Breast epithelium (tissue), 4 donors: ENCODE results near the gene SAC3D1. TPM values are rescaled to one million over a fixed set of nuclear protein-coding genes. Genes with fewer than 3 reads are reported as not detected.
A peak's percentile ranks its signal among the peaks of the same experiment; 100 is the strongest.

ENCODE experiments used
- DNase-seq, 2 donors: peaks; one replicate each; pipeline ENCODE4 v3.0.0-alpha.2; 2019; ENCODE audit warnings: low spot score in 2 of 2
- H3K27ac ChIP-seq, 2 donors: fragments of 200-600 bp; sonication (generic) in 1 of 2; one replicate each; pipeline ENCODE4 v1.5.1; 2016 to 2019; ENCODE audit warnings: mild to moderate bottlenecking in 1 of 2
- H3K27me3 ChIP-seq, 2 donors: fragments of 200-600 bp; sonication (generic) in 1 of 2; one replicate each; pipeline versions ENCODE4 v1.5.1 to v1.6.0; 2017 to 2019; ENCODE audit warnings: control low read depth in 1 of 2, mild to moderate bottlenecking in 1 of 2
- H3K36me3 ChIP-seq: fragments of 200-600 bp; one replicate; pipeline ENCODE4 v1.5.1; 2019
- H3K4me1 ChIP-seq, 2 donors: fragments of 200-600 bp; sonication (generic); one replicate each; pipeline ENCODE4 v1.5.1; 2016 to 2019; ENCODE audit warnings: control low read depth in 1 of 2
- H3K4me3 ChIP-seq, 3 donors: fragments of 200-600 bp; sonication (generic); 1 replicate in 2 of 3; 2 replicates in 1 of 3; pipeline ENCODE4 v1.5.1; 2016 to 2019; ENCODE audit warnings: mild to moderate bottlenecking in 3 of 3, moderate library complexity in 2 of 3
- H3K9me3 ChIP-seq, 2 donors: fragments of 200-600 bp; sonication (generic) in 1 of 2; one replicate each; pipeline ENCODE4 v1.5.1; 2016 to 2019; ENCODE audit warnings: control low read depth in 1 of 2
- POLR2A ChIP-seq: fragments of 450-650 bp; IDR thresholded peaks from one replicate; pipeline ENCODE4 v1.6.1; 2016; ENCODE audit warnings: antibody characterized with exemption, mild to moderate bottlenecking, moderate library complexity
- POLR2AphosphoS5 ChIP-seq, 3 donors: sonication (generic); formaldehyde crosslinking; IDR thresholded peaks; one replicate each; pipeline ENCODE4 v1.6.1; 2017; ENCODE audit warnings: antibody characterized with exemption in 3 of 3
- intact Hi-C: fragments of 100-400 bp; cut with DNase I; formaldehyde crosslinking; loops from one replicate; pipeline ENCODE4 v1.15.1; 2023; ENCODE audit warnings: low total_unique reads
- total RNA-seq, 3 donors: library from RNA; depleted of rRNA; stranded (reverse); fragments of >200 nt; gene quantifications; one replicate each; pipeline ENCODE4 v1.1.0, GENCODE V29; 2016
- TF ChIP-seq, protein P1 (sequence below), 3 donors: fragments of 450-650 bp; IDR thresholded peaks; one replicate each; pipeline ENCODE4 v1.5.1; 2016 to 2017; ENCODE audit warnings: antibody characterized with exemption in 3 of 3, mild to moderate bottlenecking in 3 of 3, moderate library complexity in 3 of 3

SAC3D1 gene
- total RNA-seq, 3 donors from 2014 or later: 7.5 to 9.2 (median 7.5) TPM

DNA sequence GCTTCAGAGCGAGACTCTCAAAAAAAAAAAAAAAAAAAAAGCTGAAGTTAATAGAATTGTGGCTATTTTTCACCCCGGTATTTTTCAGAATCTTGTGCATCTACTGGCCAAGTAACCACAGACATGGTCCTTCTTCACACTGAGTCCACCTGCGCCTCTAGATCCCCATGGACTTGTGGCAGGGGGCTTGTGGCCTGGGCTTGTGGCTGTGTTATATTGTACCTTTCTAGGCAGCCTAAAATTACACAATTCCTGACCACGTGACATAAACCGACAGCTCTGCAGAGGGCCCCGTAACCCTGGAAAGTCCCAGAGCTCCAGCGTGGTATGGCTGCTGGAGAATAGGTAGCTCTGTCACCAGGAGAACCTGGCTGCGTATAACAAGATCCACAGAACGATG, 28.2 kb downstream of the SAC3D1 start:
- Histone ChIP-seq H3K36me3 (no peaks in the 10 kb centered on the region), H3K9me3 (no peaks in the 10 kb centered on the region), H3K4me3 (no peak overlapping the region), H3K27me3 (no peaks in the 10 kb centered on the region), H3K4me1 (no peaks in the 10 kb centered on the region), H3K27ac (no peak overlapping the region)
- intact Hi-C loops: no loop called here
- no peak for DNase-seq
- no peak for TF ChIP-seq POLR2AphosphoS5 (IDR thresholded peaks at IDR 0.05)
- TF ChIP-seq, protein P1, sequence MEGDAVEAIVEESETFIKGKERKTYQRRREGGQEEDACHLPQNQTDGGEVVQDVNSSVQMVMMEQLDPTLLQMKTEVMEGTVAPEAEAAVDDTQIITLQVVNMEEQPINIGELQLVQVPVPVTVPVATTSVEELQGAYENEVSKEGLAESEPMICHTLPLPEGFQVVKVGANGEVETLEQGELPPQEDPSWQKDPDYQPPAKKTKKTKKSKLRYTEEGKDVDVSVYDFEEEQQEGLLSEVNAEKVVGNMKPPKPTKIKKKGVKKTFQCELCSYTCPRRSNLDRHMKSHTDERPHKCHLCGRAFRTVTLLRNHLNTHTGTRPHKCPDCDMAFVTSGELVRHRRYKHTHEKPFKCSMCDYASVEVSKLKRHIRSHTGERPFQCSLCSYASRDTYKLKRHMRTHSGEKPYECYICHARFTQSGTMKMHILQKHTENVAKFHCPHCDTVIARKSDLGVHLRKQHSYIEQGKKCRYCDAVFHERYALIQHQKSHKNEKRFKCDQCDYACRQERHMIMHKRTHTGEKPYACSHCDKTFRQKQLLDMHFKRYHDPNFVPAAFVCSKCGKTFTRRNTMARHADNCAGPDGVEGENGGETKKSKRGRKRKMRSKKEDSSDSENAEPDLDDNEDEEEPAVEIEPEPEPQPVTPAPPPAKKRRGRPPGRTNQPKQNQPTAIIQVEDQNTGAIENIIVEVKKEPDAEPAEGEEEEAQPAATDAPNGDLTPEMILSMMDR (IDR thresholded peaks at IDR 0.05): no peak
- TF ChIP-seq POLR2A: no peak

DNA sequence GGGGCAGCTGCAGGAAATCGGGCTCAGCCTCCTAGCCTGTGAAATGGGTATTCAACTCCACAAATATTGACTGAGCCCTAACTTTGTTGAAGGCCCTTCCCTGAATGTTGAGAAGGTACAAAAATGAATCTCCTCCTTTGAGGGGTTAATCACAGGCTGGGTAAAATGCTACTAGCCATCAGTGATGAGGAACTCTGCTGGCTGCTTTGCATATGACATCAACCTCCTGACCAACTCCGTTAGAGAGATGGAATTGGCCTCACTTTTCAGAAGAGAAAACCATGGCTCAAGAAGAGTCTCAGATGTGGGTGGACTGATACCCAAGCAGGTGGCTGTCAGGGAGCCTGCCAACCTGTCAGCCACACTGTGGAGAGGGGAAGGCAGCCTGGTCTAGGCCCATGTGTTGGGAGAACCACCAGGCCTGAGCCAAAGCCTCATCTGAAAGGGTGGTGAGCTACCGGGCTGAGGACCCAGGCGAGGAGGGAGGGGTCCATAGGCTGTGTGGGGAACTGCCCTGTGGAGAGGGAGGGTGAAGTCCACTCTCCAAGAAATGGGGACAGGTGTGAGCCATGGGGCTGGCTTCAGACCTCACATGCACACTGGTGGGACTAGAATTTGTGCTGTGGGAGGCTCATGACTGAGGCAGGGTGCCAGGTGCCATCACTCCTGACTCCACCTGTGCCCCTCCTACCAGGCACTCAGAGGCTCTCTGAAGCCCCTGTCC, 31.1 kb downstream of the SAC3D1 start:
- Histone ChIP-seq H3K27me3 (no peaks in the 10 kb centered on the region), H3K27ac (no peak overlapping the region), H3K4me3 (no peak overlapping the region), H3K9me3 (no peaks in the 10 kb centered on the region), H3K4me1 (no peaks in the 10 kb centered on the region), H3K36me3 (no peaks in the 10 kb centered on the region)
- DNase-seq: no peak
- TF ChIP-seq POLR2AphosphoS5 (IDR thresholded peaks at IDR 0.05) (no peak), POLR2A (no peak)
- TF ChIP-seq, protein P1 (IDR thresholded peaks at IDR 0.05): no peak
- intact Hi-C loops: no loop called here

DNA sequence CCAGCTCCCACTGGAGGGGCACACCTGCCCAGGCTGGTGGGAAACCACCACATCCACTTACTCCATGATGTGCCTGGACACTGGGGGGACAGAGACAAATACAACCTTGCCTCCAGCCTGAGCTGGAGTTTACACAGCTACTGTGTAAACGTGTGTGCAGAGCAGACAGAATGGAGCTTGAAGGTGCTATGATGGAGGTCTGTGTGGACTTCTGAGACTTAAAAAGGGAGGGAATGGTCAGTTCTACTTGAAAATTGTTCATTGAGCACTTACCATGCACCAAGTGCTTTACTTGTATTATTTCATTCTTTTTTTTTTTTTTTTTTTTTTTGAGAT, 31.6 kb downstream of the SAC3D1 start:
- intact Hi-C loops: no loop called here
- Histone ChIP-seq H3K4me3 (no peak overlapping the region), H3K36me3 (no peaks in the 10 kb centered on the region), H3K4me1 (no peaks in the 10 kb centered on the region), H3K27me3 (no peaks in the 10 kb centered on the region), H3K27ac (no peak overlapping the region), H3K9me3 (no peaks in the 10 kb centered on the region)
- DNase-seq: no peak
- TF ChIP-seq, protein P1 (IDR thresholded peaks at IDR 0.05): no peak

DNA sequence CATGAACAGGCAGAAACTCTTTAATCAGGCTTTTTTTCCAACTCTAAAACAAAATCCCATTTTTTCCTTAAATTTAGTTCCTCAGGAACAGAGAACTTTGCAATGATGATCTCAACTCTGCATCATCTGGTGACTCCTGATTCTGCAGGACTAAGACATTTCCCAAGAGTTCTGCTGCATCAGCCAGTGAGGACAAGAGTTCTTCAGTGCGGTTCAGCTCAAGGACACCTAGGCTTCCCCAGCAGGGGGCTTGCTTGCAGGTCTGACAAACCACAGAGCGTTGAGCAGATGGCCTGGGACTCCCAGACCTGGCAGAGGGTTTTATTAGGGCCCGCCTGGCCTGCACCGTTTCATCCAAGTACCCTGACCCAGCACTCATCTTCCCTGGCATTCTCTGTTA, 36.4 kb downstream of the SAC3D1 start:
- Histone ChIP-seq H3K9me3 (no peaks in the 10 kb centered on the region), H3K27ac (no peak overlapping the region), H3K36me3 (no peaks in the 10 kb centered on the region), H3K4me3 (no peak overlapping the region), H3K4me1 (no peaks in the 10 kb centered on the region), H3K27me3 (no peaks in the 10 kb centered on the region)
- no peak for DNase-seq
- TF ChIP-seq, protein P1 (IDR thresholded peaks at IDR 0.05): no peak
- TF ChIP-seq POLR2A: no peak
- TF ChIP-seq POLR2AphosphoS5 (IDR thresholded peaks at IDR 0.05): no peak
- intact Hi-C loops: no loop called here

DNA sequence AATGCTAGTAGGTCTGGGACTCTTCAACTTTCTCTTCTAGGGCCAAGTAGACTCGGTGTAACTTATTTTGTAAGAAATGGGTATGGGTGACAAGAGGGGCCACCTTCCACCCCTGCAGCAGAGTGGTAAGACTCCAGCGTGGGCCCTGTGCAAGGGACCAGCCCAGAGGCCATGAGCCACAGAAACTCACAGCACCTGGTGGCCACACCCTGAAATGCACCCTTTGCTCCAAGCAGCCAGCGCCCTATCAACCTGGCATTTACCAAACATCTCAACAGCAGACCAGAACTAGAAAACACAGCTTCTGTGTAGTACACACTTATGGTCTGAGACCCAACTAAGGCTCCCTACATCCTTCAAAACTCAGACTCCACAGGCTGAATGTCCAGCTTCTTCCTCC, 37.1 kb downstream of the SAC3D1 start:
- intact Hi-C loops: no loop called here
- H3K4me1 ChIP-seq: no peaks in the 10 kb centered on the region
- H3K27ac ChIP-seq: no peak overlapping the region
- H3K9me3 ChIP-seq: no peaks in the 10 kb centered on the region
- no peak overlapping the region for H3K4me3 ChIP-seq
- TF ChIP-seq POLR2A (no peak), POLR2AphosphoS5 (IDR thresholded peaks at IDR 0.05) (no peak)
- TF ChIP-seq, protein P1 (IDR thresholded peaks at IDR 0.05): peak; percentile 46 to 62 (median 53)
- H3K27me3 ChIP-seq: no peaks in the 10 kb centered on the region
- no peak for DNase-seq
- no peaks in the 10 kb centered on the region for H3K36me3 ChIP-seq
